Fibroblast of skin of back (primary cell): ENCODE measurements around the gene CST7.
A peak's percentile ranks its signal among the peaks of the same experiment; 100 is the strongest.
"Not testable (repeated sequence)": the region's sequence is repeated elsewhere in the genome, so short reads cannot be mapped to it uniquely, and the experiment has no call there.

Experiments
- DNase-seq: peaks from one replicate; pipeline ENCODE4 v3.0.0-alpha.2; 2013

CST7 gene

DNA sequence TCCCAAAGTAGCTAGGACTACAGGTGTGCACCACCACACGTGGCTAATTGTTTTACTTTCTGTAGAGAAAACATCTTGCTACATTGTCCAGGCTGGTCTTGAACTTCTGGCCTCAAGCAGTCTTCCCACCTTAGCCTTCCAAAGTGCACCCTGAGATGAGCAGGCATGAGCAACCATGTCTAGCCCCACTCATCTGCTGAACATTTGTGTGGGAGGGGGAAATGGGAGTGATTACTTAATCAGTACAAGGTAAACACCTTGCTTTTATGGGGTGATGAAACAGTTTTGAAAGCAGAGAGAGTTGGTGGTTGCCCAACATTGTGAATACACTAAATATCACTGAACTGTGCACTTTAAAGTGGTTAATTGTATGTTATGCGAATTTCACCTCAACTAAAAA, 38.2 kb downstream of the CST7 start:
- no peak for DNase-seq

DNA sequence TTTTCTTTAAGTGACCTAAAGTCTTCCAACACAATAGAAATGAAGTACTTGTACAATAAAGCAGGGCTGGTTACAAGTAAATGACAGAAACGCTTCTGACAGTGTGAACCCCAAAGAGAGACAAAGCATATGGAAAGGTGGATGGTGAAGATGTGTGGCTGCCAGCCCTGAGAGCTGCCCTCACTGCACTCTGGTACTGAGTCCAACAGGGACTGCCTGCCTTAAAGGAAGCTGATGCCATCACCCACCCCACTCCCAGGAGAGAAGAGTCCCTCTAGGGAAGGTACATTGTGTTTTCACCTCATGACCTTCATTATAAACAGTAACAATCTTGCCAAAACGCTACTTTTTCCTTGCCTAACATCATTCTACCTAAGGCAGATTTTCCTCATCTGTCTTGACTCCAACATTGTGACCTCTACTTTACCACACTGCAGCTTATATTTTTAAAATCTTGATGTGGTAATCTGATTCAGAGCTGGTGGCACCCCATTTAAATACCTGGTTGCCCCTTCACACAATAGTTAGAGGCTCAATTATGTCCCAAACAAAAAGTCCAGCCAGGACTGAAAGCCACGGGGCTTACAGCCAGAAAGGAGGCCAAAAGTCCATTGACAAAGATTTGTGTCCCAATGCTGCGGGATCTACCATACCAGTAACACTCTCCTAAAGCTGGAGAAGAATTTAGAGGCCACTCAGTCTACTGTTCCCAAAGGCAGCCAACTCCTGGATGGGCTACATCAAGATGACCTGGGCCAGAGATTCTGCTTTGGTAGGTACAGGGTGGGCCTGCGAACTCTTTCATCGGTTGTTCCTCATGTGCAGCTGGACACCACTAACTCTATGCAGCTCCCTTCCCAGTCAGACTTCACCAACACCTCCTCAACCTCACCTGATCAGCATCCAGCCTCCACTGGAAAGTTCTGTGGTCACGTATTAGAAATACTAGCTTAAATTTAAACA, 39.1 kb downstream of the CST7 start:
- DNase-seq = no peak

- DNase-seq = no peak
These were observed 40.1 kb downstream of the CST7 start for GRCh38 chr20:24989162-24989561.

DNA sequence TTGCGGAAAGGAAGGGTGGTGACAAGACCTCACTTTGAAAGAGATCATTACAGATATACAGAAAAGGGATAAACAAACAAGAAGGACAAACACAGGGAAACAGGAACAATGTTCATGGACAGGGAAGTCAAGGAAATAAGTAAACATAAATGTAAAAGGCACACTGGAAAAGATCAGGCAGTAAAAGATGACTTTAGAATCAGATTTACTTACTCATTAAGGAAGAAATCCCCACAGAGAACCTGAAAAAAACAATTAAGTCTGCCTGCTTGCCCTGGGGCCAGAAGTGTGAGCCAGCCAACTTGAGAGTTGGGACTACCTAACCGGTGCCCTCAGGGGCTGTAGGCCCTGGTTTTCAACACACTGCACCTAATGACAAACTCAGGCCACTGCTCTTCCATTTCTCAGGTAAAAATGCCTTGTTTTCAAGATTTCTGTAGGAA, 41.8 kb downstream of the CST7 start:
- no peak for DNase-seq

DNA sequence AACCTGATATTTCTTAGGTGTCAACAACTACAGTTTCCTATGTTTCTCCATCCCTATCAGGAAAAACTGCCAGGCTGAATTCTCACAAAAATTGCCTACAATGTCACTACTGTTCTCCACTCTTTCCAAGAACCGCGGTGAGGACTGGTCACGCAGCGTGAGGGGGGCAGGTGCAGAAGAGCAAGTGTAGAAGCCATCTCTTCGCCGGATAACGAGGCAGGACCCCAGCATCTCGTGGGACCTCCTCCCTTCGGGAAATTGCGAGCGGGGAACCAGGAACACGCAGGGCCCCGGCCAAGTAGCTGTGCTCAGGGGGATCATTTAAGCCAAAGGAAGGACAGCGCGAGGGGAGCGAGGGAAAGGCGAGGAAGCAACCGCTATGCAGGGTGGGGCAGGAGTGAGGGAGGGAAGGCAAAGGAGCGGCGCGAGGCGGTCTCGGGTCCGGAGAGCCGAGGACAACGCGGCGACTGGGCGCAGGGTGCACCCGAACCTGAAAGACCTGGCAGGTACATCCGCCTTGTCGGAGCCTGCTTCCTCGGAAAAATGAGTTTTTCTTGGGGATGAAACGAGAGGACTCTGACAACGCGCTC, 42.9 kb downstream of the CST7 start:
- DNase-seq = peak; percentile 17

- peak; percentile 93 for DNase-seq
These were observed 43.6 kb downstream of the CST7 start, which contains the start of gene APMAP for GRCh38 chr20:24992487-24993205. TSS of gene APMAP (minus strand) at chr20:24992751. CDS start at chr20:24992688, 63 bp downstream.

- peak; percentile 60 for DNase-seq
These were observed 44.5 kb downstream of the CST7 start for GRCh38 chr20:24993337-24994185.

GRCh38 chr20:24994186-24994465, 45.1 kb downstream of the CST7 start:
- DNase-seq = no peak

GRCh38 chr20:24994470-24995368, 45.6 kb downstream of the CST7 start:
- DNase-seq = peak; percentile 78

GRCh38 chr20:24995741-24996448, 46.8 kb downstream of the CST7 start:
- DNase-seq = peak; percentile 45

DNA sequence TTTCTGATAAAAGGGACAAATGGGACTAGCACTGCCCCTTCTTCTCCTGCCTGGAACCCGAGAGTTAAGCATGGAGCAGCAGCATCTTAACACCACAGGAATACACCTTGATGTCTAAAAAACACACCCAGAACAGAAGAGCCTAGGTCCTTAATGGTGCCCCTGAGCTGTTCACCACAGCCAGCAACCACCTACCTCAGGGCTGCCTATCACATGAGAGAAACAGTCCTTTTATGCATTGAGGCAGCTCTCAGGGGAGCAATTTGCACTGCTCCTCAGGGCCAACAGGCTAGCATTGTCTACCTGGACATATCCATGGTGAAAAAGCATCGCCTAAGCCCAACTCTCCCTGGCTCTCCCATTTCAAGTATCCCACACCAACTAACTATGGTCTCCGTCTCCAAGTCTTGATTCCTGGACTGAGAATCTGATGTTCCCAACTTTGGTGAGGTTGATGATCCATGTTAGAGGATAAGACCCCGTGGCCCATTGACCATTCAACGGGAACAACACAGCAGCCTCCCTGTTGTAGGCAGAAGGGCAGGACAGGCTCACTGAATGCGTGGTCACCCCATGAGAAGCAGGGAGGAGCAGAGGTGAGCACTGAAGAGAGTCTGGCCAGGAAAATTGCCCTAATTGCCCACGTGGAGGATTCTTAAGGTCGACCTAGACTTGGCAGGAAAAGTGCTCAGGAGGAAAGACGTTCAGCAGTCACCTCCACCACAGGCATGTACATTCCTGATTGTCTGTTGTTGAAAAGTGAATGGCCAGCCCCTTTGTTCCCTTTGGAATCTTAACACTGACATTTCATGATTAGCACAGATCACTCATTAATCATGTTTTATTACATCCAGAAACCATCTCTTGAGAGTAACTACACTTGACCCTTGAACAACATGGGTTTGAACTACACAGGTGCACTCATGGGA, 47.6 kb downstream of the CST7 start:
- no peak for DNase-seq

- no peak for DNase-seq
These were observed 49.1 kb downstream of the CST7 start for GRCh38 chr20:24998121-24998520.

DNA sequence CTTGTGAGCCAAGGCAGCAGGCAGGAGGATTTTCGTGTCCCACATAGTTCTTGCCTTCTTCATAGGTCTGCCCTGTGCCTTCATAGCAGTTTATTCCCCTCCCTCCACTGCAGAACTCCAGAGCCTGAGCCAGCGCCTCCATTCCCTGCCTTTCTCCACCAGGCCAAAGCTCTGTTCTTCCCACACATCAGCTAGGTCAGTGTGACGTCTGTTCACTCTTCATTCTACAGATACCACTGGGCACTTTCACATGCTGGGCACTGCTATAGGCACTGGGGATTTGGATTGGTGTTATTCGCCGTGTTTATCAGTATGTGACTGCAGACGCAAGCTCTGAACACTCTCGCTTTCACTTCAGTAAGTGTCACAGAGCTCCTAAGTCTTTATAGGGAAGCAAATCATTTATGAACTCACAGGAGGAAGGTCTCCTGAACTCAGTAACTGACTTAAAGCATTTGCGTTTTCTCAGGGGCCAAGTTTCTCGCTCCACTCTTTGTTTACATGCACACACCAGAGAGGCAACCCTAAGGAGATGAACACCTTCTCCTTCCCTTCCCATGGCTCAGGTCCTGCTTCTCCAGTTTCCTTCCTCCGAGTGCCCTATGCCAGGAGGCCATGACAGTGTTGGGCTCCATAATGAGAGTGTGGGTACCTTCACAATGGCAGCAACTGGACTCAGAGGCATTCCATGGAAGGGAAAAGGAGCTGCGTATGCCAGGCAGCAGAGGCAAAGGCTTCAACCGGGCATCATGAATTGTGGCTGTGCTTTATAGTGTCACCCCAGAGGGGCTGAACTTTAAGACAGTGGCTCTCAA, 49.8 kb downstream of the CST7 start:
- no peak for DNase-seq

GRCh38 chr20:24999568-24999967, 50.5 kb downstream of the CST7 start:
- no peak for DNase-seq

DNA sequence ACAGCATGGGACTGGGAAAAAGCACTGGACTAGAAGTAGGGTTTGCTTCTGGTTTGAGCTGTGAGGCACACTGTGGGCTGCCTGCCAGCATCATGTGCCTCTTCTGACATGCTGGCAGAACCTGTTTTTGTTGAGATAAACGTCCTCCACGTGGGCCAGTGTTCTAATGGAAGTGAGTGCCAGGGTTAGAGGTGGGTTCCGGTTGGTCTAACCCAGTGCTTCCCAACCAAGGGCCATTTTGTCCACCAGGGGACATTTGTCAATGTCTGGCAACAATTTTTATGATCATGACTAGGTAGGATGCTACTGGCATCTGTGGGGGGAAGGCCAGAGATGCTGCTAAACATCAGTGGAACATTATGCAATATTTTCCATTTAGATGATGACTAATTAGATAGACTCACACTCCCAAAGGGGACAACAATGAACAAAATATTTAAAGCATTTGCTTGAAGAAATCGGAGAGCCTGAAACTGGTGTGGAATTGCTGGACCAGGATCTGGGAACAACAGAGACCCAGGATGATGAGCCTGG, 51.3 kb downstream of the CST7 start:
- peak; percentile 83 for DNase-seq

DNA sequence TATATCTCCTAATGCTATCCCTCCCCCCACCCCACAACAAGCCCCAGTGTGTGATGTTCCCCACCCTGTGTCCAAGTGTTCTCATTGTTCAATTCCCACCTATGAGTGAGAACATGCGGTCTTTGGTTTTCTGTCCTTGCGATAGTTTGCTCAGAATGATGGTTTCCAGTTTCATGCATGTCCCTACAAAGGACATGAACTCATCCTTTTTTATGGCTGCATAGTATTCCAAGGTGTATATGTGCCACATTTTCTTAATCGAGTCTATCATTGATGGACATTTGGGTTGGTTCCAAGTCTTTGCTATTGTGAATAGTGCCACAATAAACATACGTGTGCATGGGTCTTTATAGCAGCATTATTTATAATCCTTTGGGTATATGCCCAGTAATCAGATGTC, 52.3 kb downstream of the CST7 start:
- not testable (repeated sequence) for DNase-seq

GRCh38 chr20:25003002-25003401, 53.9 kb downstream of the CST7 start:
- DNase-seq = no peak

- DNase-seq = no peak
These were observed 56.2 kb downstream of the CST7 start for GRCh38 chr20:25005220-25005619.
